GM10266 (cell line): ENCODE results near the gene ANKRD11.

Experiments
- DNase-seq: peaks from one replicate; pipeline ENCODE4 v3.0.0; 2012; ENCODE audit errors: extremely low spot score
- CTCF ChIP-seq: IDR thresholded peaks from 2 replicates; pipeline ENCODE4 v1.5.1; 2012; ENCODE audit warnings: mild to moderate bottlenecking, low read depth; ENCODE audit not compliant: control insufficient read depth, insufficient read depth; ENCODE audit errors: missing control alignments

Gene ANKRD11

GRCh38 chr16:89519881-89520280 is 29.5 kb upstream of the ANKRD11 start:
- no peak for DNase-seq
- no peak for TF ChIP-seq CTCF

- DNase-seq = no peak
- TF ChIP-seq CTCF = no peak
Measured at GRCh38 chr16:89517128-89517527, 26.8 kb upstream of the ANKRD11 start.

GRCh38 chr16:89512453-89512852 is 22.1 kb upstream of the ANKRD11 start:
- TF ChIP-seq CTCF = no peak
- no peak for DNase-seq

- no peak for DNase-seq
- no peak for TF ChIP-seq CTCF
Measured at GRCh38 chr16:89511374-89511773, 21.0 kb upstream of the ANKRD11 start.

- no peak for TF ChIP-seq CTCF
- DNase-seq = no peak
Measured at GRCh38 chr16:89510526-89510925, 20.2 kb upstream of the ANKRD11 start.

- no peak for TF ChIP-seq CTCF
- DNase-seq = peak; percentile 99
Measured at GRCh38 chr16:89507834-89508590, 17.7 kb upstream of the ANKRD11 start, which contains the start of gene SPG7. TSS of gene SPG7 (plus strand) at chr16:89508403. CDS start at chr16:89508418, 15 bp downstream.

- TF ChIP-seq CTCF = no peak
- no peak for DNase-seq
Measured at GRCh38 chr16:89507214-89507833, 17.0 kb upstream of the ANKRD11 start.
